CD4-positive, alpha-beta T cell treated with Interleukin-4 for 4 hours (primary cell): Measurements from ENCODE around the gene SLX4IP.
"Not testable (repeated sequence)": the region's sequence is repeated elsewhere in the genome, so short reads cannot be mapped to it uniquely, and the experiment has no call there.

Experiments used
- DNase-seq: peaks from one replicate; pipeline ENCODE4 v3.0.0-alpha.2; 2020

Gene SLX4IP

GRCh38 chr20:10613426-10613825 is 178.3 kb downstream of the SLX4IP start:
- DNase-seq = not testable (repeated sequence)

DNA sequence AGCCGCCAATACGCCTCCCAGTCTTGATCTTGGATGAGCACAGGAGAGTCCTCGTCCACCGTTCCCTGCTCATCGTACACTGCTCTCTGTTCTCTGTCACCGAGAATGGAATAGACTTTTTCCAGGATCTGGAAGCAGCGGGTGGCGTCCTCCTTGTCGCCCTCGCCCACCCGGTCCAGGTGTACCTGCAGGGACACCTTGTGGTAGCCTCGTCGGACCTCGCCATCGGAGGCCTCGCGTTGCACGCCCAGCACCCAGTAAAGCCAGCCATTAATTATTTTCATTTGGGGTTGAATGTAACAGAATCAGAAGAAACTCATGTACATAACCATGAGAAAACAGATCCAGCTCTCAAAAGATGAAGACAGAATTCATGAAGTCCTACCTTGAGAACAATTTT is 178.8 kb downstream of the SLX4IP start:
- DNase-seq = no peak

- DNase-seq = no peak
These were observed 181.1 kb downstream of the SLX4IP start for GRCh38 chr20:10616212-10616611.

GRCh38 chr20:10617549-10618133 is 182.5 kb downstream of the SLX4IP start:
- not testable (repeated sequence) for DNase-seq

DNA sequence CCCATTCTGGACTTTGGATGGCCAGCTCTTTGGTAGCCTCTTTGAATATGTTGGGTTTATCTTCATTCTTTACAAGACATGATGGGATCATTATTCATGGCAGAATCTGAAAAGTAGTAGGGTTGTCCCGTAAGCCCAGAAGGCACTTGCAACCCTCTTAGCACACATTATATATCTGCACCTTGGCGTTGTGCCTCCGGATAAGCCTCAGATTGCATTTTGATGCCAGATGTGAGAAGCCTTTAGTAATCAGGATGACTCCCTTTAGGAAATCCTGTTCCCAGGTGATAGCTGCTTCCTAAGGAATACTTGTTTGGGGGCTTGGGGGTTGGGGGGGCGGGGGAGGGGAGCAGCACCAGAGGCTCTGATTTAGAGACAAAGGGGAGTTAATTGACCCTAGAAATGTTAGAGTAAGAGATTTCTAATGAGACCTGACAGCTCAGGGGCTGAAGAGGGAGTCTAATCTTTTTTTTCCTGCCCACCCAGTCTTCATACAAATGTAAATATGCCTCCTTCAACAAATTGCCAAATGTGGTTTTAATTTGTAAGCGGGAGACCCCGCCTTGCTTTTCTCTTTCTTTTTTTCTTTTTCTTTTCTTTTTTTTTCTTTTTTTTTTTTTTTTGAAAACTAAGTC is 183.6 kb downstream of the SLX4IP start:
- no peak for DNase-seq

- DNase-seq = no peak
These were observed 184.3 kb downstream of the SLX4IP start for GRCh38 chr20:10619427-10619826.

GRCh38 chr20:10621149-10621548 is 186.0 kb downstream of the SLX4IP start:
- DNase-seq = no peak

DNA sequence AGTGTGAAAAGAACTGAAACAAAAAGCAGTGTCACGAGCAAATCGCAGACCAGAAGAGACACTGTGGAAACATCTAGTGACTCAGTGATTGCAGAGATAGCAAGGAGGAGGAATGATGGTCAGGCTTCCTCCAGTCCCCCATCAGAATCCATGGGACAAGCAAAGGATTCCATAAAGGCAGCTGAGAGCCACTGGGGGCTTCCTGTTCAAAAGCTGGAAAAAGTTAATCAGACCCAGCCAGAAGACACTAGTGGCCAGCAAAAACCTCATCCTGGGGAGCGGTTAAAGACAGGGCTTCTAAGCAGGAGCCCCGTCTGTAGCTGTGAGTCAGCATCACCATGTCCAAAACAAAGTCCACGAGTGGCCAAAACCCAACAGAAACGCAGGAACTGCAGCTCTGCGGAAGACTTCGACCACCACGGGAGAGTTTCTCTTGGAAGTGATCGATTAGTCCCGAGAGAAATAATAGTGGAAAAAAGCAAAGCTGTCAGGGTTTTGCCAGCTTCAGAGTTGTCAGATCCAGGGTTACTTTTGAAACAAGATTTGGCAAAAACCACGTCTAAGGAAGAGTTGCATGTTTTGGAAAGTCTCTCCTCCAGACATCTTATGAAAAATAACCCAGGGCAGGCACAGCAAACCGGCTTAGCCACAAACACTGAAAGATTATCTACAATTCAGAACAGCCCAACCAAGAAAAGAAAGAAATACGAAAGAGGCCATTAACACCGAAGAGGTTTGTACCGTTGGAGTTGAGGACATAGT is 187.7 kb downstream of the SLX4IP start:
- DNase-seq = no peak

DNA sequence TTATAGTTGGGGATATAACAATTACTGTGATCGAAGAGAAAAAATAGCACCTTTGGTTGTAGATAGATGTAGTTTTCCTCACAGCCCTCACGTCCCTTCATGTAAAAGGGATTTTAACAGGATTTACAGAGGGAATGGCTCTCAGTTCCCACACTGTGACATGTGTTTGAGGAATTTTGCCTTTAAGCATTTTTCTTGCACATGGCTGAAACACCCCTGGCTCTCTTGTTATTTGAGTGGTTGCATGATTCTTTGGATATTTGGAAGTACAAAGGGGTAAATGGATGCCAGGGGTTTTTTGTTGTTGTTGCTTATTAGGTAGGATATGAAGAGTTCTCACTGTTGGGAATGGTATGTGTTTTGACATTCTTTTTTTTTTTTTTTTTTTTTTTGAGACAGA is 190.5 kb downstream of the SLX4IP start:
- DNase-seq = no peak

DNA sequence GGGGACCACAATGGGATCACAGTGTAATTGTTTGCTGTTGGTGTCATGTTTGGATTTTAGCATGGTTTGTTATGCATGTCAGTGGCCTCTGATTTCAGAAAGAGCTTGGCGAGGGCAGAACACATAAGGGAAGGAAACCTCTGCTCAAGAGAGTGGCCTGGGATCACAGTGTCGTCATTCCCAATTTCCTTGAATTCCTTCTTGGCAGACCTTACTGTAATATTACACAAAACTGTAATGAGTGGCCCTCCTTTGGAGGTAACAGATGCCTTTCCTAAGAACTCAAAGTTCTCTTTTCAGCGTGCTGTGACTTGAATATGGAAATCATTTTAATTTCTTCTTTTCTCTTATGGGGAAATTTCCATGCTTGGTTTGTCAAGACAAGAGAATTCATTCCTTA is 191.8 kb downstream of the SLX4IP start:
- DNase-seq = no peak

DNA sequence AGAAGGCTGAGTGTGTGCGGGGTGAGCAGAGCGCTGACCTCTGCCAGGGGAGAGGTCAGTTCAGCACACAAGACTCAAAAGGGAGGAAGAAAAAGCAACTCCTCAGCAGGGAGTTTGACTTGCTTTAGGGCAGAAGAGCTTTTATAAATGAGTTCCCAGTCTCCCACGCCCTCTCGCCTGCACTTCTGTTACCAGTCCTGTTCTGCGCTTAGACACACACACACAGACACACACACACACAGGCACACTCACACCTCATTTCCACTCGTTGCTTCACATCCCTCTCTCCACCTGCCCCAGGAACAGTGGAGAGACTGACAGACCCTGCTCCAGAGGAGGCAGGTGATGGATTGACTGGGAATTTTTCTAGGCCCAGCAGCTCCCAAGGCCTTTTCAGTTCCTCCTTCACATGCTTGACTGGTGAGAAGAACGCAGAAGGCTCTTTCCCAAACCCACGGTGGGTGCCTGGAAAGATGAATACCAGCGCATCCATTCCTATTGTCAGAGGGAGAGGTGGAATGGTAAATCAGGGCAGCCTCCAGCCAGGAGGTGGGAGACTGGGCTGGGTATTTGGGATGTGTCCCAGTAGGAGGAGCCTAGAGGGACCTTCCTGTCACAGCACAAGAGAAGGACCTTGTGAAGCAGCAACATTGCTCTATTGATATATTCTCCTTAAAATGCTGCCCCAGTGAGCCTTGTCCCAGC is 195.0 kb downstream of the SLX4IP start:
- DNase-seq = no peak

DNA sequence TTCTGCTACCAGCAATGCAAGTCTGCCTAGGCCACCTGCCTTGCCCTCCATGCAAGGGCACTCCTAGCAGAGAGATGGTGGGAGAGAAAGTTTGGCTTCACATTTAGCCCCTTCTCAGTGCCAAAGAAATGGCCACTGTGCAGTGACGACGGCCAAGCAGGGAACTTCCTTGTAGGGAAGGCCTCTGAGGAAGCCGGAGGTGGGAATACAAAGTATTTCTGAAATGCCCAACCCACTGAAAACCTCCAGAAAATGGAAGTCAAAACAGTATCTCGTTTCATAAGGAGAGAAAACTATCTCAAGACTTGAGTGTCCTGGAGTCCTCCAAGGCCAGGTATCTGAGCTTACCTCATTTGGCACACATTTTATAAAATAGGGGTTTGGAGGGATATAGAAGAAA is 196.0 kb downstream of the SLX4IP start:
- no peak for DNase-seq

DNA sequence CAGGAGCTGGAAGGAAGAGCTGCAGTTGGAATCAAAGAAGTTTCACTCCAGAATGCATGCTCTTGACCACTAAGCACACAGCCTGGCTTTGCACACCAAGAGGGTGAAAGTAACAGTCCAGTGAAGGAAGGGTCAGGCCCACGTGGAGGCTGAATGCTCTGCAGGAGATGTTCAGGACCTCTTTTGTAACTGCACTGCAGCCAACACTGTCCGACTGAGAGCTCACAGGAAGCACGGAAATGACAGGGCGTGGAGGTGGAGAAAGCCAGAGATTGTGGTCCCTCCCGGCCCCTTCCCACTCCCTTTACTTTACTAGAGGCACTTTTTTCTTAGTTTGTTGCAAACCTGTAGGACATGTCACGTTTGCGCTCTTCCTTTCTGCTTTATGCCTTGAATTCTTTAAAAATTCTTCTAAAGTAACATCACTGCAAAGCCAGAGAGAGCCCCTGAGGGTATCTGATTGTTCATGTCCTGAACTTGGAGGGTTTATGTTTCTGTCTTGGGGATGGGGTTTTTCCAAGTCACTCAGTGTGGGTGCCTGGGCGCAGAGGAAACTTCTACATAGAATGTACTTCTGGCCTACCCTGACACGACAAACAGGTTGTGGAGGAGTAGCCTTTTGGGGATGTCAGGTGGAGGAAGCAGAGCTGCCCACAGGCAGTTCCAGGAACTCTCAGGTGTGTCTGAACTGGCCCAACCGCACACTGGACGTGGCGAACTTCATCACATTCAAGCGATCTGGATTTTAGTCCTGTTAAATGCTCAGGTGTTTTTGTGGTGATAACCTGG is 197.8 kb downstream of the SLX4IP start:
- DNase-seq = no peak

DNA sequence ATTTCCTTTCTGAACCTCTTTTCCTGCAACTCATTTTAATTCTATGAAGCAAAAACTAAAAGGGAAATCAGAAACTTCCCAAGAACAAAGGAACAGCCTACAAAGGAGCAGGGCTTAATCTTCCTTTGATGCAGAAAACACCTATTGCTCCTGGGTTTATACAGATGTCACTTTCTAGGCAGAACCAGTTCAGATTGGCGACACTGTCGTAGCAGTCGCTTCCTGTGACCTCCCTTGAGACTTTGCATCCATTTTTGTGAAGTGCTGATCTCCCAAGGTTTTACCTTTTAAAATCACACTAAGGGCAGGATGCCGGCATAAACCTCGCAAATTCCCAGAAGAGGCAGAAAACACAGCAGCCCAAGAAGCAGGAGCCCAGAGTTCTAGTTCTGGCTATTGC is 198.6 kb downstream of the SLX4IP start:
- no peak for DNase-seq

- no peak for DNase-seq
These were observed 199.1 kb downstream of the SLX4IP start for GRCh38 chr20:10634211-10634610.

DNA sequence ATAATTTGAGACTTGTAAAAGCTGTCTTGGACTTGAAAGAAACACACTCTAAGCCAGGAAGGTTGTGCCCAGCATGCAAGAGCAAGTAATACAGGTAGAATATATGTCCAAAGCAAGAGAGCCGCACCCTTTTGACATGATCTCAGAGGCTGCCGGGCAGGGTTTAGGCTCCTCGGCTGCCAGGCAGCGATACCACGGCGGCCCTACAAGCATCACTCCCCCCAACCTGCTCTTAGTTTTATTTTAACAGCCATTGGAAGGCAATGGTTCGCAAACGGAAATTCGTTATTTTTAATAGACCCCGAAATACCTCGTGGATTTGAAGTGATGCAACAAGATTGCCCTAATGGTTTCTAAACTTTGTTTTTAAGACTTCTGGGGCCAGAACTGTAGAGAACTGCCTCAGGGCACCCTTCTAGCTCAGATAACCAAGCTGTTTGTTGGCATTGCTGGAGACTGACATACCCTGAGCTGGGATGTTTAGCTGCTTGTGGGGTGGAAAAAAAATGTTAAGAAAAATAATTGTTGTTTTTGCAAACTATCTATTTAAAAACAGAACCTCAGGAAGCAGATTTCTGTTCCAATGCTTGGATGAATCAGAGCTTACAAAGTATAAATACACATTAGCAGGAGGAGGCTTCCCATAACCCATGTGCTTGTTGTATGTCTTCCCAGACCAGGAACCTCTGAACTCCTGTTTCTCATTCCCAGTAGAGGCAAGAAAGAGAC is 199.7 kb downstream of the SLX4IP start:
- no peak for DNase-seq

DNA sequence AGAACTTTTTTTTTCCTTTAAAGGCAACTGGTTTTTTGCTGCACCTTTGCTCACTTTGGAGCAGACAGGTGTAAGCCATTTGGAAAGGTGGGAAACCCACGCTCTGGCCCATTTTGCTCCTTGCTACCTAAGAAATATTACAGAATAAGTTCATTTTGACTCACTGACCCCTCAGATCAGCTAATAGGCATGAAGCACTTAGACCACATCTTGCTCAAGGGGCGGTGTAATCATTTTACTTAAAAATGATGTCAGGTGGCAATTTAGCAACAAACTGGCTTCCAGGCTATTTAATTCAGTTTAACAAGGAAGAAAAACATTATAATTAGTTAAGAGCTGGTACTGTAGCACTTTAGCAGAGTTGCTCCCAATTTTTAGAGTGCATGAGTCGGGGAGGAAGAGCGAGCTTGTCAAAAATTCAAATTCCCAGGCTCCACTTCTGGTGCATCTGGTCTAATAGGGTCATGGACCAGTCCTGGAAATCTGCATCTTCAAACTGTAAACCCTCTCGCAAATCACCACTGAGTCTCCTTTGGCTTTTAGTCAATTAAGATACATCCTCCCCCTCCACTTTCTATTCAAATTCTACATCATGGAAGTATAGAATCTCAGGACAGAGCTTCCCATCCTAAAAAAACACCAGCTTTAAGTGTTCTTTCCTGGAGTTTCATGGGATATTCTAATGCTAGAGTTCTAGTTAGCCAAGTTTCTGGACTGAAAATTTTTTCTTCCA is 200.5 kb downstream of the SLX4IP start:
- DNase-seq = no peak

GRCh38 chr20:10636326-10636818 is 201.3 kb downstream of the SLX4IP start:
- no peak for DNase-seq

DNA sequence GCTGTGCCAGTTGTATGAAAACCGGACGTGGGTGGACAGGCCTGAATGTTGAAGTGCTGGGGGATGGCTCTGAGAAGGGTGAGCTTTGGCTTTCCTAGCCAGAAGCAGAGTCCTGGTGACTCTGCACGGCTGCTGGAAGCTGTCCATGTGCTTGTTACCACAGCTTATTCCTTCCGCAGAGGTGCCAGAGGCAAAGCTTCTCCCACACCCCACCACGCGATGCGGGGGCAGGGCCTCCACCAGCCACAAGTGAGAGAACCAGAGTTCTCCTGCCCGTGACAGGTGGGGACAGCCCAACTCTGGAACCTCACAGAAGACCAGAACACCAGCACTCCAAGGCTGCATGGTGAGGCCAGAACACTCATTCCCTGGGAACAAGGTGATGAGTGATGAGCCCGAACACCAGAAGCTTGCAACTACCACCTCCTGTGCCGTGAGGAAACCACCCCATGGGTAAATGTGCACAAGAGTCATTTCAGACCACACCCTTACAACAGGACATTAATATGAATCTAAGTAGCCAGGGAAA is 202.0 kb downstream of the SLX4IP start:
- no peak for DNase-seq

DNA sequence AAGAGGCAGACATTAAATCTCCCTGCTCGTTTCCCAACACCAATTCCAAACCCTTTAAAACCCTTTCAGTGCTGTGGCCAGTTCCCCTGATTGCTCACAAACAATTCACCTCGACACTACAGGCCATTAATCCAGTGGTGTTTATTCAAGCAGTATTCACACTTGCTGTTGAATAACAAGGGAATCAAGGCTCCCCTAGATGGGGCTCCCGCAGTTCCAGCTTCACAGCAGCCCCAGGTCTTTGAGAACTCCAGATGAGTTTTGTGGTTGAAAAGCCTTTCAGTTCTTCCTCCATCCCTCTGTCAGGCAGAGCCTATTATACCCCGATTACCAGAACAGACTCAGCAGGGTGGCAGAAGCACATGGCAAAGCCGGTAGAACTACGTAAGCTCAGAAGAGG is 202.5 kb downstream of the SLX4IP start:
- no peak for DNase-seq
